ENCODE results near the gene RAD54L2.
"Not testable (repeated sequence)": the region's sequence is repeated elsewhere in the genome, so short reads cannot be mapped to it uniquely, and the experiment has no call there.

RAD54L2 gene

DNA sequence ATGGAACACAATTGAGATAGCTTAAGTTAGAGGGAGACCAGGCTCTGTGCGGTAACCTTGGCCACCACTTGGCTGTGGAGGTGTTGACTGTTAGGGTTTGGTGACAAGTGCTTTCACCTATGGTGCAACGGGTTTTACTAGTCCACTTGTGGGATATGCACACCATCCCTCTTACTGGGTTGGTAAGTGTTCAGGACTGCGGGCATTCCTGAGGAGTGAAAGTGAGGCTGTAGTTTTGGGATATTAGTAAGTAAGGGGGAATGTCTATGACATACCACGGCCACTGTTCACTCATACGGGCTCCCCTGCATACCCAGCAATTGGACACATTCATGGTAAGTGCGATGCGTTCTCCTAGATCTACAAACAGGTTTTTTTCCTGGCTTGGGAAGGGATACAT lies 8.0 kb upstream of the RAD54L2 start:
- no peak for DNase-seq (ENCODE audit: low spot score)
- TF ChIP-seq, protein P1, sequence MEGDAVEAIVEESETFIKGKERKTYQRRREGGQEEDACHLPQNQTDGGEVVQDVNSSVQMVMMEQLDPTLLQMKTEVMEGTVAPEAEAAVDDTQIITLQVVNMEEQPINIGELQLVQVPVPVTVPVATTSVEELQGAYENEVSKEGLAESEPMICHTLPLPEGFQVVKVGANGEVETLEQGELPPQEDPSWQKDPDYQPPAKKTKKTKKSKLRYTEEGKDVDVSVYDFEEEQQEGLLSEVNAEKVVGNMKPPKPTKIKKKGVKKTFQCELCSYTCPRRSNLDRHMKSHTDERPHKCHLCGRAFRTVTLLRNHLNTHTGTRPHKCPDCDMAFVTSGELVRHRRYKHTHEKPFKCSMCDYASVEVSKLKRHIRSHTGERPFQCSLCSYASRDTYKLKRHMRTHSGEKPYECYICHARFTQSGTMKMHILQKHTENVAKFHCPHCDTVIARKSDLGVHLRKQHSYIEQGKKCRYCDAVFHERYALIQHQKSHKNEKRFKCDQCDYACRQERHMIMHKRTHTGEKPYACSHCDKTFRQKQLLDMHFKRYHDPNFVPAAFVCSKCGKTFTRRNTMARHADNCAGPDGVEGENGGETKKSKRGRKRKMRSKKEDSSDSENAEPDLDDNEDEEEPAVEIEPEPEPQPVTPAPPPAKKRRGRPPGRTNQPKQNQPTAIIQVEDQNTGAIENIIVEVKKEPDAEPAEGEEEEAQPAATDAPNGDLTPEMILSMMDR (IDR thresholded peaks at IDR 0.05; ENCODE audit: extremely low read depth, missing control alignments), result no peak

DNA sequence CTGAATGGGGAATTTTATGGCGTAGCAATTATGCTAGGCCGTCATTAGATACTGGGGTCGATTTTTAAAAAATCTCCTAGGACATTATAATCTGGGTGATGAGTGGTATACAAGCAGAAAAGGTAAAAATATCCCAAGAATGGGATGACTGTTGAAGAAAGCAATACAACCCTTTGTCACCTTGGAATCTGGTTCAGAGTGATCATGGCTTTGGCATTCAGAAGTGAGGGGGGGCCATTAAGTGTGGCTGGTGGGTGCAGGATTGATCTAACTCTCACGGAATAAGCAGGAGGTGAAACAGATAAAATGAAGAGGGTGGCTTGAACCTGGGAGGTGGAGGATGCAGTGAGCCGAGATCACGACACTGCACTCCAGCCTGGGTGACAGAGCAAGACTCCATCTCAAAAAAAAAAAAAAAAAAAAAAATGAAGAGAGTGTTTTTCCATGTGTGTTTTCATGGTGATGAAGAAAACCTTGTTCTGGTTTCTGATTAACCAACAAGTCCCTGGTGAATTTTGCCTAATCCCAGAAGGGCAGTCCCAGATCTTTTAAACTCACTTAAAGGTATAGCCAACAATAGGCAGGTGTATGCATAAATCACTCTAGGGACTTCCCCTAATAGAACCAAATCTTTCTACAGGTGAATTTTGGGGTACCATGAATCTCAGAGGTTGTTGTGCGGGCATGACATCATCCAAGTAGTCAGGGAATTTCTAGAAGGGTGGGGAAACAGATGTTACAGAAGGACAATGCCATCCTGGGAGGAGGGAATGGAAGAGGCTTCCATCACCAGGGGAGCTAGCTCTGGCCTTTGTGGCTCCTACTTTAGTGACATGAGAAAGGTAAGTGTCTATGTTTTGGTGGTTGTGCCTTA lies 3.1 kb upstream of the RAD54L2 start:
- DNase-seq (ENCODE audit: low spot score), result peak; percentile 22
- TF ChIP-seq, protein P1 (IDR thresholded peaks at IDR 0.05; ENCODE audit: extremely low read depth, missing control alignments), result no peak

DNA sequence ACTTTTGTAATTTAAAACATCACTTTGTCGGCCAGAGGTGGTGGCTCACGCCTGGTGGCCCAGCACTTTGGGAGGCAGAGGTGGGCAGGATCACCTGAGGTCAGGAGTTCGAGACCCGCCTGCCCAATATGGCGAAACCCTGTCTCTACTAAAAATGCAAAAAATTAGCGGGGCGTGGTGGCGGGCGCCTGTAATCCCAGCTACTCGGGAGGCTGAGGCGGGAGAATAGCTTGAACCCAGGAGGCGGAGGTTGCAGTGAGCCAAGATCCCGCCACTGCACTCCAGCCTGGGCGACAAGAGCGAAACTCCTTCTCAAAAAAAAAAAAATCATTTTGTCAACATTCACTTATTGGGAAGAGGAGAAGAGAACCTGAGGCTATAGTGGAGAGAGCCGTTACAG lies 888 bp upstream of the RAD54L2 start:
- DNase-seq (ENCODE audit: low spot score), result not testable (repeated sequence)

DNA sequence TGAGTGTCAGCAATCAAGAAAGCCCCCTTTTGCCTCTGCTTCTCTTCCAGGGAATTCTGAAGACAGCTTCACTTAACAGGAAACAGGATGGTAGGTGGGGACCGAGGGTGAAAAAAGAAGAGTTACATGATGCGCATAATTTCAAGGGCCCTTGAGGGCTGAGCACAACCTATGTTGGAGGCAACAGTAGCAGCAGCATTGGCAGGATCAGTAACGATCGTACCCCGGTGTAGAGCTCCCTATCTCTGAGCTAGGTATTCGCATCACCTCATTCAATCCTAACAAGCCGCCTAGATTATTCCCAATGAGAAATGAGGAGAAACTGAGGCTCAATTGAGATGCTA lies 432 bp upstream of the RAD54L2 start:
- peak; percentile 41 for DNase-seq (ENCODE audit: low spot score)
- TF ChIP-seq, protein P1 (IDR thresholded peaks at IDR 0.05; ENCODE audit: extremely low read depth, missing control alignments), result no peak

DNA sequence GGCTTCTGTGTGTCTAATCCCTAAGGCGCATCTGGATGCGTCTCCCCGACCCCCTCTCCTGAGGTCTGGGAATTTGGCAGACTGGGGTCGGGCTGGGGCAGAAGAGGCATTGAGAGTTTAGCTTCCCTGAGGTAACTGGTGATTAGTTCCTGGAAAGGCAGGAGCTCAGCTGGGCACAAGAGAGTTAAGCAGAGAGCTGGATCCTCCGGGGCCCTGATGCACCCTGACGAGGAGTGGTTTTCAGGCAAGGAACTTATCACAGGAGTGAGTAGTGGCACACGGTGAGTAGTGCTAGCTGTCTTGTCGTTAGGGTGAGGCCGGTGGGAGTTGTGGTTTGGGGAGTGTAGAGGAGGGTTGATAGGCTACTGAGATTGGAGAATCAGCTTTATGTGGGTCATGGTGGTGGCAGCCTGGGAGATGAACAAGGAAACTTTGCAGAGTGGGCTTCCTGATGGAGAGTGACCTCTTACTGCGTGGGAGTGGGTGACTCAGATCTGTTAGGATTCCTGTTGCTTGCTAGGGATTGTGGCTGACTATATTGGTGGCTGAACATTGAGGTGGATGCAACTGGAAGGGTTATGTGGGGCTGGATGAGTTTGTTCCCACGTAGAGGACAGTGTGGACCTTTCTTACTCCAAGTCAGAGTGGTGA lies 897 bp downstream of the RAD54L2 start:
- DNase-seq (ENCODE audit: low spot score), result peak; percentile 43
- TF ChIP-seq, protein P1 (IDR thresholded peaks at IDR 0.05; ENCODE audit: extremely low read depth, missing control alignments), result no peak

DNA sequence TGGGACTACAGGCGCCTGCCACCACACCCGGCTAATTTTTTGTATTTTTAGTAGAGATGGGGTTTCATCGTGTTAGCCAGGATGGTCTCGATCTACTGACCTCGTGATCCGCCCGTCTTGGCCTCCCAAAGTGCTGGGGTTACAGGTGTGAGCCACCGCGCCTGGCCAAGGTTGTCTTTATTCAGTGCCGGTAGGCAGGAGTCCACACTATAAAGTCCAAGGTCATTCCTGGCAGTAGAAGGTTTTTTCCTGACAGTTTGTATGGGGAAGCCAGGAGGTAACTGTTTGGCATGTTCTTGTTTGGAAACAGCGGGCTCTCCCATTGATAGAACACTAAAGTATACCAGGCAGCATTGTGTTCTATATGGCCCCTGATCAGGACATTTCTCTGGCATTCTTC lies 4.1 kb downstream of the RAD54L2 start:
- DNase-seq (ENCODE audit: low spot score), result not testable (repeated sequence)

DNA sequence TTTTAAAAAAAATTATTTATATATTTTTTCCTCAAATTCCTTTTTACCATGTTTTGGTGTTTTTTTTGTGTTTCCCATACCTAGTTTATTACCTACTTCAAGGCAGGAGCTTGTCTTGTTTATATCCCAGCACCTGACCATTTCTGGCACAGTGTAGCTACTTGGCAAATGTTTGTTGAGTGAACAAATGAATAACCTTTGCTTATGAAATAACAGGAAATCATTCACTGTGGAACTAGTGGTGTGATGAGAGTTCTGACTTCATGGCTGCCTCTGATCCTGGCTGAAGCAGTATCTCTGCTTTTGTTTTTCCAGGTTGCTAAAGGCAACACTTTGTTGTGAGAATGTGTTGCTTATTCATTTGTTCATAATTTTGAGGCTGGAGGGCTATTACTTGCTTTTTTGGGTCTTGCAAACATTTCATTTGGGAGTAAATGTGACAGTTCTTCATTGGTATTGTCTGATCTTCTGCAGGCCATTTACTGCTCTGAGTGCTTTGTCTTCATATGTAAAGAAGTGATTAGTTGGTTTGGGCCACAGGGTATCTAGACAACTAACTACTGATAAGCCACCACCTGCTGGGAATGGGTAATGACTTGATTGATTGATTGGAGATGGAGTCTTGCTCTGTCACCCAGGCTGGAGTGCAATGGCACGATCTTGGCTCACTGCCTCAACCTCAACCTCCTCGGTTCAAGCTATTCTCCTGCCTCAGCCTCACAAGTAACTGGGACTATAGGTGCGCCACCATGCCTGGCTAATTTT lies 5.7 kb downstream of the RAD54L2 start:
- TF ChIP-seq, protein P1 (IDR thresholded peaks at IDR 0.05; ENCODE audit: extremely low read depth, missing control alignments), result no peak
- DNase-seq (ENCODE audit: low spot score), result no peak

DNA sequence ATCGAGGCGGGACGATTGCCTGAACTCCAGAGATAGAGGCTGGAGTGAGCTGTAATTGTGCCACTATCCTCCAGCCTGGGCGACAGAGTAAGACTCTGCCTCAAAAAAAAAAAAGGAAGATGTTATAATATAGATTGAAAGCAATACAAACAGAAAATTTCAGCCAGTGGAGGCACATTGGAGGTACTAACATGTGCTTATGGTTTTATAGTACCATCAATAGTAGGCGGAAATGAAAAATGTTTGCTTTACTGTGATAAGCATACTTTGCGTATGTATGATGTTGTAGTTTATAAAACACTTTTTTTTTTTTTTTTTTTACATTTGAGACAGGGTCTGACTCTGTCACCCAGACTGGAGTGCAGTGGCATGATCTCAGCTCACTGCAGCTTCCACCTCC lies 8.8 kb downstream of the RAD54L2 start:
- TF ChIP-seq, protein P1 (IDR thresholded peaks at IDR 0.05; ENCODE audit: extremely low read depth, missing control alignments), result no peak
- no peak for DNase-seq (ENCODE audit: low spot score)
